Liver (tissue), 9 donors: ENCODE measurements around the gene GATD1. TPM values are rescaled to one million over a fixed set of nuclear protein-coding genes. Genes with fewer than 3 reads are reported as not detected.

Experiments
- DNase-seq: peaks from one replicate; pipeline ENCODE4 v3.0.0-alpha.2; 2017; ENCODE audit warnings: low spot score
- H3K27ac ChIP-seq, 2 donors: one replicate each; pipeline ENCODE4 v1.7.0; 2013; ENCODE audit warnings: inconsistent platforms in 2 of 2, low read length in 2 of 2, control low read depth in 1 of 2, low read depth in 1 of 2, mild to moderate bottlenecking in 1 of 2
- H3K27me3 ChIP-seq, 4 donors: one replicate each; pipeline versions ENCODE4 v1.6.1 to v1.7.0; 2013; ENCODE audit warnings: low read length in 3 of 4, inconsistent platforms in 1 of 4, mild to moderate bottlenecking in 1 of 4, moderate library complexity in 1 of 4; ENCODE audit not compliant: control insufficient read depth in 4 of 4, insufficient read depth in 4 of 4
- H3K36me3 ChIP-seq, 4 donors: one replicate each; pipeline versions ENCODE4 v1.6.1 to v1.7.0; 2013; ENCODE audit warnings: low read length in 3 of 4, mild to moderate bottlenecking in 3 of 4, low read depth in 1 of 4, moderate library complexity in 1 of 4; ENCODE audit not compliant: control insufficient read depth in 4 of 4, insufficient read depth in 3 of 4
- H3K4me1 ChIP-seq, 4 donors: one replicate each; pipeline versions ENCODE4 v1.6.1 to v1.7.0; 2013; ENCODE audit warnings: low read length in 3 of 4, mild to moderate bottlenecking in 3 of 4, moderate library complexity in 1 of 4; ENCODE audit not compliant: control insufficient read depth in 4 of 4, insufficient read depth in 4 of 4
- H3K4me3 ChIP-seq, 3 donors: one replicate each; pipeline versions ENCODE4 v1.6.1 to v1.7.0; 2013; ENCODE audit warnings: low read length in 3 of 3, control low read depth in 1 of 3, low read depth in 1 of 3, mild to moderate bottlenecking in 1 of 3
- H3K9ac ChIP-seq, 2 donors: one replicate each; pipeline ENCODE4 v1.7.0; 2013; ENCODE audit warnings: low read length in 2 of 2, mild to moderate bottlenecking in 2 of 2, moderate library complexity in 2 of 2, control low read depth in 1 of 2, low read depth in 1 of 2
- H3K9me3 ChIP-seq, 4 donors: one replicate each; pipeline versions ENCODE4 v1.6.1 to v1.7.0; 2013; ENCODE audit warnings: low read length in 3 of 4; ENCODE audit not compliant: control insufficient read depth in 4 of 4
- CTCF ChIP-seq: fragments of 150-350 bp; IDR thresholded peaks from 2 replicates; pipeline ENCODE4 v1.5.1; 2017; ENCODE audit warnings: improper control_type of control experiment, low read depth, low read length; ENCODE audit not compliant: missing input control
- FOXA1 ChIP-seq: IDR thresholded peaks from 2 replicates; pipeline ENCODE4 v1.6.1; 2016; ENCODE audit warnings: antibody characterized with exemption
- GABPA ChIP-seq, 2 donors: IDR thresholded peaks in 1 of 2; conservative IDR thresholded peaks in 1 of 2; 2 replicates each; pipeline ENCODE4 v1.6.1; 2016; ENCODE audit warnings: antibody characterized with exemption in 2 of 2, mild to moderate bottlenecking in 1 of 2, moderate library complexity in 1 of 2
- HNF4A ChIP-seq, 2 donors: conservative IDR thresholded peaks; 2 replicates each; pipeline ENCODE4 v1.6.1; 2016; ENCODE audit warnings: antibody characterized with exemption in 2 of 2, mild to moderate bottlenecking in 2 of 2
- HNF4G ChIP-seq: IDR thresholded peaks from 2 replicates; pipeline ENCODE4 v1.6.1; 2016; ENCODE audit warnings: antibody characterized with exemption
- MAX ChIP-seq: IDR thresholded peaks from 2 replicates; pipeline ENCODE4 v1.6.1; 2016; ENCODE audit warnings: antibody characterized with exemption
- NR2F2 ChIP-seq: IDR thresholded peaks from 2 replicates; pipeline ENCODE4 v1.6.1; 2016; ENCODE audit warnings: antibody characterized with exemption
- RAD21 ChIP-seq, 2 donors: IDR thresholded peaks; 2 replicates each; pipeline ENCODE4 v1.6.1; 2016; ENCODE audit warnings: antibody characterized with exemption in 2 of 2, mild to moderate bottlenecking in 2 of 2
- SP1 ChIP-seq: IDR thresholded peaks from 2 replicates; pipeline ENCODE4 v1.6.1; 2018; ENCODE audit warnings: antibody characterized with exemption, mild to moderate bottlenecking
- ZBTB33 ChIP-seq: IDR thresholded peaks from 2 replicates; pipeline ENCODE4 v1.6.1; 2016; ENCODE audit warnings: antibody characterized with exemption
- WGBS: extraction: QIAGEN DNeasy Blood & Tissue Kit; methylation state at CpG from one replicate; pipeline ENCODE4 v1.1.7; 2013; 5-methylcytosine and 5-hydroxymethylcytosine counted together
- polyA plus RNA-seq, 2 donors: library from polyadenylated mRNA; stranded (reverse) in 1 of 2; unstranded in 1 of 2; fragments of 200-250 nt in 1 of 2; fragments of >200 nt in 1 of 2; fragmentation: Nextera tagmentation in 1 of 2; extraction: Ambion mirVana in 1 of 2; gene quantifications; one replicate each; pipeline versions ENCODE4 v1.2.1 to v1.2.3, GENCODE V29; 2013 to 2015
- total RNA-seq, 2 donors: library from RNA; depleted of rRNA; stranded (reverse); fragments of >200 nt; gene quantifications; one replicate each; pipeline ENCODE4 v1.2.3, GENCODE V29; 2014
- donor health status: healthy.
- donor health status: healthy.
- donor health status: healthy.
- donor health status: healthy.
- donor health status: healthy.

The GATD1 gene
- total and polyA plus RNA-seq, 4 donors = 22.7 to 37.2 (median 24.6) TPM

DNA sequence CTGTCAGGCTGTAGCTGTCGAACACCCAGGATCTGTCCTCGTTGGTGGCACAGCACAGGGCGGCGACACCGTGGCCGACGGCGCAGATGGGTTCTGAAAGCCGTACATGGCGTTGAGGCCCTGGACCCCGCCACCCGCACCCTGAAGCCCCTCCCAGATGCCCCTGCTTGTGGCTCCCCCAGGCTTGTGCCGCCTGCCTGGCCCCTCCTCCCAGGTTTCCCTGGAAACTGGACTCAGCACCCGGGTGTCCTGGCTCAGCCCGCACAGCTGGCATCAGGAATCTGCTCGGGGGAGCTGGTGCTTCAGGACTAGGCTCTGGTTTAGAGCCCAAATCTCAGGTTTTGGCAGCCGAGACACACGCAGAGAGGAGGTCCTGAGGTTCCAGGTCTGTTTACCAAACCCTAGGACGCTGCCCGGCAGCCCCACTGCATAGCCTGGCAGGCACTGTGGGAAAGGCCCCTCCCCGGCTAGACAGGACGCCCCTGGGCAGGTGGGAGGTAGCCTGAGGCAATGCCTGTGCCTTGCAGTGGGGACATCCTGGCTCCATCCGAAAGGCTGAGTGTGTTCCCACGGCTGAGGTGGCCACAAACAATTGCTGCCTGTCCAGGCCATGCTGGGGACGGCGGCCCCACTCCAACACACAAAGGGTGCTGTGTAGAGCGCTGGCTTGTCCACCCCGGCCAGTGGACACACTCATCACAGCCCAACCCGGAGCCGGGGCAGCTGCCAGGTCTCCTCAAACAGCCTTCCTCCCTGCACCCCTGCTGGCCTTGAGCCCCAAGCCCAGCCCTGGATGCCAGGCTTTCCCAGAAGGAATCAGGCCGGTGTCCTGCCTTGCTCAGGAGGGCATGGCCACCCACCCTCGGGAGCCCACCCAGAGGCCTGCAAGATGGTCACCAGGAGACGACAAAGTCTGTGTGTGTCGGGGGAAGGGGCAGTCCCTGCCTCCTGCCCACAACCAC, 4.6 kb downstream of the GATD1 start (continued):
- no peak for TF ChIP-seq MAX
- TF ChIP-seq GABPA (IDR thresholded peaks at IDR 0.05 in 1 of 2, conservative IDR thresholded peaks at IDR 0.05 in 1 of 2) = no peak
- no peak for TF ChIP-seq CTCF
- TF ChIP-seq FOXA1 = no peak
- no peak for TF ChIP-seq RAD21 (IDR thresholded peaks at IDR 0.05)
- no peak for TF ChIP-seq HNF4A (conservative IDR thresholded peaks at IDR 0.05)
- TF ChIP-seq HNF4G = no peak

DNA sequence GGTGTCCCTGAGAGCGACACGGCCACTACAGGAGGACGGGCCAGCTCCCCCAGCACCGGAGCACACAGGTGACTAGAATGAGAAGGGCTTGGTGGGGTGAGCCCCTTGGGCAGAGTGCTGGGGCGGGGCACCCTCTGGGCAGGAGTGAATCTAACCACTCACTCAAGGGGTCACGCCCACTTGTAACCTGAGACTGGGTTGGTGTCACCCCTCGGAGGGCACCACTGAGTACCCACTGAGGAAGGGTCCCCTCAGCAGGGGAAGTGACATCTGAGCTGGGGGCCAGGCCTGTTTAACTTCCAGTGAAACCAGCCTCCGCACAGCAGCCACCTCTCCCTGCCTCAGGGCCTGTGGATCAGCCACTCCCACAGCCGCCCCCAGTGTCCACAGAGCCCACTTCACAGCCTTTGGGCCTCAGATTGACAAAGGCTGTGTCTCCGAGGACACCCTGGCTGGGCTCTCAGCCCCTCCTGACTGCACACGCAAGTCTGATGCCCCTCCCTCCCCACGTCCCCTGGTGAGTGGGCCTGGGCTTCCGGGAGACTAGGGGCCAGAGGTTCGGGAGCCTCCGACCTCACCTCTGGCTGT, 5.6 kb downstream of the GATD1 start:
- peaks cover 5 to 15% (median 8%) of the 10 kb centered on the region in 4 donors for H3K4me1 ChIP-seq
- DNase-seq = no peak
- TF ChIP-seq HNF4G (no peak), NR2F2 (no peak)
- no peak overlapping the region for H3K27ac ChIP-seq
- no peak overlapping the region for H3K9ac ChIP-seq
- peaks cover 5 to 29% (median 12%) of the 10 kb centered on the region in 4 donors for H3K36me3 ChIP-seq
- WGBS = 93% methylated on average over 15 of the region's 15 CpGs
- H3K4me3 ChIP-seq = no peak overlapping the region
- H3K27me3 ChIP-seq = no peaks in the 10 kb centered on the region
- H3K9me3 ChIP-seq = no peaks in the 10 kb centered on the region

DNA sequence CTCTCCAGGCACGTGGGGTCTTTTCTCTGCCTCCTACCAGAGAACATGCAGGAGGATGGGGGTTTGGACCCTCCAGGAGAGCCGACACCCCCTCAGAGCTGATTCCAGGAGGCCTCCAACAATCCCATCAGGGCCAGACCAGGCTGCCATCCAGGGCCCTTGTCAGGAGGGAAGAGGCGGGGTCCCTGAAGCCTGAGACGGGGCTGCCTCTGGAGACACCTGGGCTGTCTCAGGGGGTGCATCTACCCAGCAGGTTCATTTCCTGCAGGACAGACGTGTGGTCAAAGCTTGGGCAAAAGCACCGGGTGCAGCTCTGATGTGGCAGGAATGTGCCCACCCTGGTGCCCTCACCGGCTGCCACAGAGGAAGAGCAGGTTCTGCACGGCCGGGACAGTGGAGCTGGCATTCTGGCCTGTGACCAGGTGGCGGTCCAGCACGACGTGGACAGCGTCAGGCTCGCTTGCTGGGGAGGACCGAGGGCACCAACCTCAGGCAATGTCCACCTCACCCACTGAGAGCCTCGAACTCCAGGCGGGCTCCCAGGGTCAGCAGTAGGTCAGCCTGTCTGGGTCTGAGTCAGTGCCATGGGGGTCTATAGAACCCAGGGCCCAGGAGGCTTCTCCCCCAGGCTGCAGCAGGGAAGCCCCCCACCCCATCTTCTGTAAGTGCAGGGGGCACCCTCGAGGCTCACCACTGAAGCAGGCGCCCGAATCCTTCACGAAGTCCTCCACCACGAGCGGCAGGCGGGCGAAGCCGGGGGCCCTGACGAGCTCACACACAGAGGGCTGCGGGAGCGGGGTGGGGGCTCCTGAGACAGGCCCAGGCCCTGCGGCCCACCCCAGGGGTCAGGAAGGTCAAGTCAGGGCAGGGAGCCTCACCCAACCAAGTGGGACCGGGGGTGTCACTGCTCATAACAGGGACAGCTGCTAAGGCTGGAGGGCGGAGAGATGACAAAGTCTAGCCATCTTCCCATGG, 6.4 kb downstream of the GATD1 start:
- H3K9me3 ChIP-seq = no peaks in the 10 kb centered on the region
- H3K9ac ChIP-seq = no peak overlapping the region
- WGBS = 94% methylated on average over 32 of the region's 32 CpGs
- H3K27me3 ChIP-seq = no peaks in the 10 kb centered on the region
- TF ChIP-seq SP1 (no peak), FOXA1 (no peak), ZBTB33 (no peak)
- DNase-seq = no peak
- H3K4me1 ChIP-seq = peaks cover 0 to 7% (median 1%) of the 10 kb centered on the region in 4 donors
- H3K4me3 ChIP-seq = no peak overlapping the region
- no peak overlapping the region for H3K27ac ChIP-seq
- H3K36me3 ChIP-seq = peaks cover 9 to 36% (median 15%) of the 10 kb centered on the region in 4 donors
